NCI-H1930 (cell line): ENCODE results near the gene MRPL54.
"Not testable (repeated sequence)": the region's sequence is repeated elsewhere in the genome, so short reads cannot be mapped to it uniquely, and the experiment has no call there.

Source experiments
- DNase-seq, 2 experiments: peaks; one replicate each; lab custom pipeline; 2025; lab: John Stamatoyannopoulos, UW

MRPL54 gene

DNA sequence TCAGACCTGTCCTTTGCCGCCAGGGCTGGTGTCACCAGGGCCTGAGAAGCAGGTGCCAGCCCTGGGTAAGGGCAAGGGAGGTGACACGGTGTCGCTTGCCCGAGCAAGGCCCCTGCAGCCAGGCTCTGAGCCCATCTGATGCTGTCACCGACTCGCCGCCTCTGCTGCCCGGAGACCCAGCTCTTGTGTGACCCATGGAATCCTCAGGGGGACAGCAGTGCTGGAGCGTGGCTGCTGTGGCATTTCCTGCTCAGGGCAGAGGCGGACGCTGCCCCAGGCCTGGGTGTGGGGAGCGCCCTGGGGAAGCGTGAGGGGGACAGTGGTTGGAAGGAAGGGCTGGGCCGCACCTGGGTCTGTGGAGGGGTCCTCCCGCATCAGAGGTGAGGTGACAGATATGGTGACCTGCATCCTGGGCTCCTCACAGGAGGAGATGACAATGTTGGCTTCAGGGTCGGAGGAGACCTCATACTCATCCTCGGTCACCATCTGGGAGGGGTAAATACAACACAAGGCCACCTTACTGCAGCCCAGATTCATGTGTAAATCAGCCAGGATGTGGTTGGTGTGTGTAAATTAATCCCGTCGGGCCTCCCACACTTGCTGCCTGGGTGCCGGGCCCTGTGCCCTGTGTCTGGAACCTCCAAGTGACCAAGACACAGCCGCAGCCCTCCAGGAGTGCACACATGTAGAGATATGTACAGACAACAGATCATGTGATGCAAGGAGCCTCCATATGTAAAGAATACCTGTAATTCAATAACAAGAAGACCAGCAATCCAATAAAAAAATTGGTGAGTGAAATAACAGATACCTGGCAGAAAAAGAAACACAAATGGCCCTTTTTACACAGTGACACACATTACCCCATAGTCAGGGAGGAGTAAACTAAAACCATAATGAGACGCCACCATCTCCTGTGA lies 51.3 kb downstream of the MRPL54 start:
- no peak for DNase-seq

DNA sequence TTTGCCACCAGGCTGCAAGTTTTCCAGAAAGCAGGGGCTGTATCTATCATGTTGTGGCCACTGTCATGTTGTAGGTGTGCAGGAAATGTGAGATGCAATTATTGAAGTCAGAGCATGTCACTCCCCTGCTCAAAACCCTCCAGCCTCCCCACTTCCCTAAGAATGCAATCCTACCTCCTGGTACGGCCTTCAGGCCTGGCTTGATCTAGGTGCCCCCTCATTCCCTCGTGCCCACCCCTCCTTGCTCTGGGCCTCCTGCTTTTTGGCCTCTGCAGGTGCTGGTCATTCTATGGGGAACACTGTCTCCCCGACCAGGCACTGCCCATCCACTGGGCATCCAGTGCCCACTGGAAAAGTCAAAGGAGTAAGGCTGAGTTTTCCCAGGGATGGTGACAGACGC lies 52.2 kb downstream of the MRPL54 start:
- DNase-seq, result no peak

DNA sequence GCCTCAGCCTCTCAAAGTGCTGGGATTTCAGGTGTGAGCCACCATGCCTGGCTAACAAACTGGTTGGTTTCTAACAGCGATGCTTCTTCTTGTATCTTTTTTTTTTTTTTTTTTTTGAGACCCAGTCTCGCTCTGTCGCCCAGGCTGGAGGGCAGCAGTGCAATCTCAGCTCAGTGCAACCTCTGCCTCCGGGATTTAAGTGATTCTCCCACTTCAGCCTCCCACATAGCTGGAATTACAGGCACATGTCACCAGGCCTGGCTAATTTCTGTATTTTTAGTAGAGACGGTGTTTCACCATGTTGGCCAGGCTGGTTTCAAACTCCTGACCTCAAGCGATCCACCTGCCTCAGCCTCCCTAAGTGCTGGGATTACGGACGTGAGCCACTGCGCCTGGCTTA lies 53.7 kb downstream of the MRPL54 start:
- not testable (repeated sequence) for DNase-seq

DNA sequence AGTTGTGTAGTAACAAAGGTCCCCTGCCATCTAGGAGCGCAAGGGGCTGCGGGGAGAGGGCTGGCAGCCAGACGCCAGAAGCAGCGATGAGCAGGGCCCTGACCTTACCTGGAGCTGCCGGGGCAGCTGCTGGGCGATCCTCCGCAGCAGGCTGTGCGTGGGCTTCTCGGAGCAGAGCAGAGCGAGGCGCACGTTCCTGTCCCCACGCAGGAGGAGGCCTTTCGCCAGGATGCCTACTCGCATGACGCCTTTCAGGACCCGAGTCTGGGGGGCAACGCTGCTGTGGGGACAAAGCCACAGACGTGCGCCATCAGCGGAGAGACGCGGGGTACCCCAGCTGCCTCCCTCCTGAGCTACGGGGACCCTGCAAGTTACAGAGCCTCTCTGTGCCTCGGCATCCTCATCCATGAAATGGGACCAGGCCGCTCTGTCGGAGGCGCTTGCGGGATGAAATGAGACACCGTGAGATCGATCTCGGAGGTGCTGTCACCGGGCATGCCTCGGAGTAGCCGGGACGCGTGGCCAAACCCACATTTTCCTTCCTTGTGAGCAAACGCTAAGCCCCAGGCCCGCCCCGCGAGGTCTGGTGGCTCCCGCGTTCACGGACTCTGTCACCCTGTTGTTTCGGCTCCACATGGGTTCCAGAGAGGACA lies 54.2 kb downstream of the MRPL54 start:
- DNase-seq, result no peak
